CD1c-positive myeloid dendritic cell (primary cell): ENCODE results near the gene NCAPD3.

Source experiments
- DNase-seq: peaks from one replicate; pipeline ENCODE4 v3.0.0-alpha.2; 2016; ENCODE audit errors: extremely low spot score

Gene NCAPD3

GRCh38 chr11:134158023-134158422 is 65.7 kb downstream of the NCAPD3 start:
- no peak for DNase-seq

GRCh38 chr11:134157451-134157850 is 66.3 kb downstream of the NCAPD3 start:
- DNase-seq, result no peak

- DNase-seq, result no peak
Observed at GRCh38 chr11:134155946-134156865, 67.6 kb downstream of the NCAPD3 start.

- DNase-seq, result no peak
Observed at GRCh38 chr11:134155456-134155855, 68.3 kb downstream of the NCAPD3 start.

GRCh38 chr11:134154441-134154840 is 69.3 kb downstream of the NCAPD3 start:
- no peak for DNase-seq

- DNase-seq, result no peak
Observed at GRCh38 chr11:134153147-134153905, 70.4 kb downstream of the NCAPD3 start.

GRCh38 chr11:134152696-134153095 is 71.1 kb downstream of the NCAPD3 start:
- DNase-seq, result no peak

- no peak for DNase-seq
Observed at GRCh38 chr11:134151083-134151747, 72.6 kb downstream of the NCAPD3 start.

- no peak for DNase-seq
Observed at GRCh38 chr11:134150195-134150903, 73.4 kb downstream of the NCAPD3 start.

GRCh38 chr11:134149371-134149770 is 74.4 kb downstream of the NCAPD3 start:
- DNase-seq, result no peak

GRCh38 chr11:134146598-134146997 is 77.2 kb downstream of the NCAPD3 start:
- DNase-seq, result no peak

- no peak for DNase-seq
Observed at GRCh38 chr11:134145715-134146114, 78.1 kb downstream of the NCAPD3 start.

GRCh38 chr11:134144744-134145143 is 79.0 kb downstream of the NCAPD3 start:
- no peak for DNase-seq

- DNase-seq, result no peak
Observed at GRCh38 chr11:134143801-134144200, 80.0 kb downstream of the NCAPD3 start.

GRCh38 chr11:134142536-134142935 is 81.2 kb downstream of the NCAPD3 start:
- no peak for DNase-seq

- no peak for DNase-seq
Observed at GRCh38 chr11:134140961-134141490, 82.7 kb downstream of the NCAPD3 start.

GRCh38 chr11:134139873-134140331 is 83.9 kb downstream of the NCAPD3 start:
- peak; percentile 45 for DNase-seq

- DNase-seq, result no peak
Observed at GRCh38 chr11:134139303-134139872, 84.4 kb downstream of the NCAPD3 start.

GRCh38 chr11:134138376-134138775 is 85.4 kb downstream of the NCAPD3 start:
- DNase-seq, result no peak

- no peak for DNase-seq
Observed at GRCh38 chr11:134134167-134134566, 89.6 kb downstream of the NCAPD3 start.

- DNase-seq, result no peak
Observed at GRCh38 chr11:134132808-134133207, 91.0 kb downstream of the NCAPD3 start.
